HepG2 (cell line): ENCODE measurements around the gene UBR3. TPM values are rescaled to one million over a fixed set of nuclear protein-coding genes. Genes with fewer than 3 reads are reported as not detected.

Experiments used
- CREM ChIP-seq, 2 experiments: sonication (generic) in 1 of 2; formaldehyde crosslinking in 1 of 2; IDR thresholded peaks; 2 replicates each; pipeline versions ENCODE4 v1.4.0 to v1.6.1; 2016 to 2020; ENCODE audit warnings: antibody characterized with exemption in 1 of 2, mild to moderate bottlenecking in 1 of 2, missing genetic modification reagents in 1 of 2
- E2F1 ChIP-seq: sonication (generic); formaldehyde crosslinking; IDR thresholded peaks from 2 replicates; pipeline ENCODE4 v1.5.0; 2020; ENCODE audit warnings: missing genetic modification reagents
- ETV5 ChIP-seq: IDR thresholded peaks from 2 replicates; pipeline ENCODE4 v1.6.1; 2018; ENCODE audit warnings: missing biosample characterization, missing genetic modification reagents, inconsistent platforms, borderline replicate concordance
- FOXK1 ChIP-seq: sonication (generic); formaldehyde crosslinking; IDR thresholded peaks from 2 replicates; pipeline ENCODE4 v1.4.0; 2020; ENCODE audit warnings: low read depth, missing genetic modification reagents, borderline replicate concordance
- GABPA ChIP-seq, 2 experiments: IDR thresholded peaks; 2 replicates each; pipeline ENCODE4 v1.6.1; 2011 to 2016; ENCODE audit warnings: low read depth in 2 of 2, low read length in 1 of 2, missing biosample characterization in 1 of 2, missing genetic modification characterization in 1 of 2
- GLMP ChIP-seq: sonication (generic); formaldehyde crosslinking; IDR thresholded peaks from 2 replicates; pipeline ENCODE4 v1.9.0; 2021; ENCODE audit warnings: missing genetic modification reagents, mild to moderate bottlenecking, borderline replicate concordance
- GPBP1L1 ChIP-seq: sonication (generic); formaldehyde crosslinking; IDR thresholded peaks from 2 replicates; pipeline ENCODE4 v1.5.0; 2020; ENCODE audit warnings: mild to moderate bottlenecking, missing genetic modification reagents
- HDAC2 ChIP-seq: sonication (generic); formaldehyde crosslinking; IDR thresholded peaks from 2 replicates; pipeline ENCODE4 v1.4.0; 2020; ENCODE audit warnings: missing genetic modification reagents
- NFAT5 ChIP-seq: sonication (generic); formaldehyde crosslinking; IDR thresholded peaks from 2 replicates; pipeline ENCODE4 v1.4.0; 2020; ENCODE audit warnings: missing genetic modification reagents
- NR2F1 ChIP-seq, 2 experiments: fragments of 450-650 bp in 1 of 2; formaldehyde crosslinking in 1 of 2; IDR thresholded peaks; 2 replicates each; pipeline versions ENCODE4 v1.5.0 to v1.6.1; 2016 to 2020; ENCODE audit warnings: mild to moderate bottlenecking in 1 of 2, missing compliant biosample characterization in 1 of 2, missing genetic modification reagents in 1 of 2, moderate library complexity in 1 of 2
- YEATS4 ChIP-seq: sonication (generic); formaldehyde crosslinking; IDR thresholded peaks from 2 replicates; pipeline ENCODE4 v1.4.0; 2020; ENCODE audit warnings: missing genetic modification reagents, borderline replicate concordance
- ZC3H4 ChIP-seq: sonication (generic); formaldehyde crosslinking; IDR thresholded peaks from 2 replicates; pipeline ENCODE4 v1.4.0; 2020; ENCODE audit warnings: missing genetic modification reagents, borderline replicate concordance
- ZFY ChIP-seq: sonication (generic); formaldehyde crosslinking; IDR thresholded peaks from 2 replicates; pipeline ENCODE4 v1.4.0; 2020; ENCODE audit warnings: missing genetic modification reagents
- ZNF317 ChIP-seq: sonication (generic); formaldehyde crosslinking; IDR thresholded peaks from 2 replicates; pipeline ENCODE4 v1.5.0; 2020; ENCODE audit warnings: mild to moderate bottlenecking, missing genetic modification reagents
- ZNF512 ChIP-seq: sonication (generic); formaldehyde crosslinking; IDR thresholded peaks from 2 replicates; pipeline ENCODE4 v1.4.0; 2020; ENCODE audit warnings: mild to moderate bottlenecking, missing genetic modification reagents
- ZNF552 ChIP-seq: sonication (generic); formaldehyde crosslinking; IDR thresholded peaks from 2 replicates; pipeline ENCODE4 v1.9.0; 2022; ENCODE audit warnings: missing genetic modification reagents, mild to moderate bottlenecking, borderline replicate concordance
- polyA plus RNA-seq, 8 experiments: library from polyadenylated mRNA; depleted of rRNA in 3 of 8; stranded (reverse) in 7 of 8; unstranded in 1 of 8; fragments of >200 nt; fragmentation: Illumina TruSeq in 4 of 8; extraction: Trizol in 4 of 8; gene quantifications; 2 replicates each; pipeline versions ENCODE4 v1.2.1 to v1.2.3, GENCODE V29; 2011 to 2016; ENCODE audit warnings: low read depth in 4 of 8, missing spikeins in 1 of 8, mixed read lengths in 1 of 8; ENCODE audit not compliant: insufficient read depth in 1 of 8
- total RNA-seq, 5 experiments: library from RNA; depleted of rRNA; stranded (reverse); fragments of >200 nt; fragmentation: Illumina TruSeq; extraction: Trizol; gene quantifications; 2 replicates each; pipeline ENCODE4 v1.2.3, GENCODE V29; 2016; ENCODE audit warnings: low read depth in 1 of 5

Gene UBR3
- total and polyA plus RNA-seq, 2 of the 13 experiments (the other 11 are each of a cell fraction or from before 2014, with no cell fraction given), result 15.1 to 28.0 TPM

- no peak for TF ChIP-seq HDAC2 (CRISPR knock-in tag)
- no peak for TF ChIP-seq ZFY
- no peak for TF ChIP-seq YEATS4
- peak; percentile 42; the same call in 1 of the 2 replicates for TF ChIP-seq ETV5 (CRISPR knock-in tag)
- TF ChIP-seq CREM (IDR thresholded peaks at IDR 0.05), result no peak
- no peak for TF ChIP-seq CREM (CRISPR knock-in tag; IDR thresholded peaks at IDR 0.05)
- TF ChIP-seq GABPA (IDR thresholded peaks at IDR 0.05; ENCODE audit: low read depth, low read length), result no peak
- peak; percentile 63; the same call in 1 of the 2 replicates for TF ChIP-seq GABPA (CRISPR knock-in tag; IDR thresholded peaks at IDR 0.05; ENCODE audit: low read depth)
- TF ChIP-seq ZNF552 (CRISPR knock-in tag), result no peak
- no peak for TF ChIP-seq ZNF512 (CRISPR knock-in tag)
- TF ChIP-seq ZC3H4 (CRISPR knock-in tag), result no peak
- no peak for TF ChIP-seq FOXK1 (CRISPR knock-in tag)
- TF ChIP-seq NR2F1 (CRISPR knock-in tag; IDR thresholded peaks at IDR 0.05), result 0 out of 4 replicates have a peak, but pooled peaks of 1 of the 2 experiments have one; percentile 21
- TF ChIP-seq NFAT5 (CRISPR knock-in tag), result no peak
- no peak for TF ChIP-seq ZNF317
- TF ChIP-seq GPBP1L1, result no peak
- no peak for TF ChIP-seq GLMP
- TF ChIP-seq E2F1 (CRISPR knock-in tag), result no peak
Observed at GRCh38 chr2:170123593-170123992, 296.3 kb downstream of the UBR3 start (continued).
